Type B pancreatic cell (in vitro differentiated cells): ENCODE measurements around the gene FRMD1. TPM values are rescaled to one million over a fixed set of nuclear protein-coding genes. Genes with fewer than 3 reads are reported as not detected.

Experiments
- DNase-seq: peaks from one replicate; pipeline ENCODE4 v3.0.0; 2021; ENCODE audit warnings: mixed read lengths; ENCODE audit not compliant: unreplicated experiment; ENCODE audit errors: extremely low spot score
- H3K27ac Mint-ChIP-seq: 2 replicates; pipeline ENCODE4 v1.8.0; 2021; ENCODE audit warnings: mild to moderate bottlenecking, mixed read lengths
- H3K27me3 Mint-ChIP-seq: 2 replicates; pipeline ENCODE4 v1.8.0; 2021; ENCODE audit warnings: mixed read lengths
- H3K36me3 Mint-ChIP-seq: 2 replicates; pipeline ENCODE4 v1.8.0; 2021; ENCODE audit warnings: mixed read lengths
- H3K4me1 Mint-ChIP-seq: one replicate; pipeline ENCODE4 v1.8.0; 2021; ENCODE audit warnings: mixed read lengths; ENCODE audit not compliant: unreplicated experiment
- H3K4me3 Mint-ChIP-seq: 2 replicates; pipeline ENCODE4 v1.8.0; 2021; ENCODE audit warnings: mild to moderate bottlenecking, mixed read lengths
- H3K9me3 Mint-ChIP-seq: 2 replicates; pipeline ENCODE4 v1.8.0; 2021; ENCODE audit warnings: mixed read lengths
- CTCF ChIP-seq: fragments of 200-600 bp; sonication (generic); conservative IDR thresholded peaks from 2 replicates; pipeline ENCODE4 v1.5.0; 2021; ENCODE audit warnings: antibody characterized with exemption, mild to moderate bottlenecking
- total RNA-seq: library from RNA; stranded (reverse); gene quantifications from 2 replicates; pipeline ENCODE4 v1.2.1, GENCODE V29; 2021; ENCODE audit warnings: low replicate concordance

The FRMD1 gene
- total RNA-seq, 1 donor from 2014 or later, result 0.17 TPM

- Mint-ChIP-seq H3K27ac (no peak overlapping the region), H3K9me3 (no peaks in the 10 kb centered on the region), H3K36me3 (no peaks in the 10 kb centered on the region), H3K4me1 (no peaks in the 10 kb centered on the region), H3K4me3 (no peak overlapping the region), H3K27me3 (no peaks in the 10 kb centered on the region)
- no peak for TF ChIP-seq CTCF
- DNase-seq, result no peak
Observed at GRCh38 chr6:168056892-168057527, 22.0 kb downstream of the FRMD1 start.

DNA sequence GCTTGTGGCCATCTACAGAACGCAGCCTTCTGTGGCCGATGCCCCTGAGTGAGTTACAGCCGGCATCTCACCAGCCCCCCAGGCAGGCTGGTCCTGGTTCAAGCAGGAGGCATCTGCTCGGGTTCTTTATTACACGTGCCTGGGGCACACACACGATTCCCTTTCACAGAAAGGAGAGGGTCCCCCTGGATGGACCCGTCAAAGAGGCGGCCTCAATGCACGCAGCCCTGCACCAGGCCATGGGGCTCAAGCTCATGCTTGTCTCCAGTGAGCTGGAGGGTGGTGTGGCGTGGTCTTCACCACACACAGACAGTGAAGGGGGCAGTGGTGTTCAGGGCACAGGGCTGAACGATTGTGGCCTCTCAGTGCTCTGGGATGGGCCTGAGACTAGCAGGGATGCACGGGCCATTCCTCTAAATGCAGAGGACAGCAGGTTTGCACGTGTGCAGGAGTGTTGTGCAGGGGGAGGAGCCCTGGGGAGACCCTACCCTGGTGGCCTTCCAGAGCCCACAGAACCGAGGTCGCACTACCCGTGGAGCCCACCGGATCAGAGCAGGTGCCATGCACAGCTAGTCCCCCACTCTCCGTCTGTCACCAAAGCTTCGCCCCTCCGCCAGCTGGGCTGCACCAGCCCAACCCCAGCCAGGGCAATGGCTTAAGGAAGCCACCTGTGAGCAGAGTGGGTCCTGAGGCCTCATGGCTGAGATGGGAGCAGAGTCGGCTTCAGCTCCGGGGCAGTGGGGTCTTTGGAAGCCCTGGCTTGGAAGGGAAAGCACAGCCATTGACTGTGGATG, 23.1 kb downstream of the FRMD1 start:
- Mint-ChIP-seq H3K4me1 (no peaks in the 10 kb centered on the region), H3K27me3 (no peaks in the 10 kb centered on the region), H3K9me3 (no peaks in the 10 kb centered on the region), H3K4me3 (no peak overlapping the region), H3K36me3 (no peaks in the 10 kb centered on the region), H3K27ac (no peak overlapping the region)
- no peak for DNase-seq
- TF ChIP-seq CTCF, result no peak

DNA sequence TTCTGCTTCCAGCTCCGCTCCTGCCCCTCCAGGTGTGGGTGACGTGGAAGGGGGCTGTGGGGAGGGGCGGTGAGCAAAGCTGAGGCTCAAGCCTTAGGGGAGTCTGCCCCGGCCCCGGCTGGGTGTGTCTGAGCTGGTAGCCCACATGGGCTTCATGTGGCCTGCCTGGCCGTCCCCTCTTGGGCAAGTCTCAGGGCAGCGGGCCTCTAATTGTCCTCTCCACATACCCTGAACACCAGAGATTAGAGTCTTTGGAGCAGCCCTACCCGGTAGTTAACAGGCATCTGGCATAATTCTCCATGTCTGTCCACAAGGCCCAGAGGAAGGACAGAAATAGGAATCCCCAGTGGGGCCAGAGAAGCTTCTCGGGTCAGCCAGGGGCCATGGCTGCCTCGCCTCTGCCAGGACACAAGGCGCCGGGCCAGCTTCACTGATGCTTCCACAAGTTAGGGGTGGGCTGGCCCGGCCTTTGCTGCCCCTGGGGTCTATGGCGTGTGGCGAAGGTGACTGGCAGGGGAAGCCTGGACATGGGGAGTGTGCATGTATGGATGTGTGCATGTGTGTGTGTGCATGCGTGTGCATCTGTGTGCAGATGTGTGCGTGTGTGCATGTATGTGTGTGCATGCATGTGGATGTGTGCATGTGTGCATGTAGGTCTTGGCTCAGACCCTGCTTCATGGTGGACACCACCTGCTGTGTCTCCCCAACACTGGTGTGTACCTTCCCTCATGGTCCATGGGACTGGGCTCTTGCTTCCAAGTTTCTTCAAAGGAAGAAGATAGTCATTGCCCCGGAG, 24.0 kb downstream of the FRMD1 start:
- H3K9me3 Mint-ChIP-seq, result no peaks in the 10 kb centered on the region
- H3K27ac Mint-ChIP-seq, result no peak overlapping the region
- H3K4me3 Mint-ChIP-seq, result no peak overlapping the region
- no peaks in the 10 kb centered on the region for H3K4me1 Mint-ChIP-seq
- H3K27me3 Mint-ChIP-seq, result no peaks in the 10 kb centered on the region
- no peaks in the 10 kb centered on the region for H3K36me3 Mint-ChIP-seq
- DNase-seq, result no peak
- TF ChIP-seq CTCF, result no peak

- Mint-ChIP-seq H3K9me3 (no peaks in the 10 kb centered on the region), H3K4me1 (no peaks in the 10 kb centered on the region), H3K4me3 (no peak overlapping the region), H3K27me3 (no peaks in the 10 kb centered on the region), H3K27ac (no peak overlapping the region), H3K36me3 (no peaks in the 10 kb centered on the region)
- no peak for DNase-seq
- TF ChIP-seq CTCF, result no peak
Observed at GRCh38 chr6:168053957-168054471, 25.0 kb downstream of the FRMD1 start.

GRCh38 chr6:168053086-168053956, 25.7 kb downstream of the FRMD1 start:
- Mint-ChIP-seq H3K36me3 (no peaks in the 10 kb centered on the region), H3K4me3 (no peak overlapping the region), H3K27me3 (no peaks in the 10 kb centered on the region), H3K27ac (no peak overlapping the region), H3K4me1 (no peaks in the 10 kb centered on the region), H3K9me3 (no peaks in the 10 kb centered on the region)
- no peak for DNase-seq
- no peak for TF ChIP-seq CTCF
